PC-9 (cell line): ENCODE results near the gene HIF1A. TPM values are rescaled to one million over a fixed set of nuclear protein-coding genes. Genes with fewer than 3 reads are reported as not detected.
"Not testable (repeated sequence)": the region's sequence is repeated elsewhere in the genome, so short reads cannot be mapped to it uniquely, and the experiment has no call there.

Experiments used
- BruUV-seq: library from RNA; stranded (reverse); fragments of 400-500 nt; replicated peaks from 2 replicates; lab custom pipeline; 2021; lab: Mats Ljungman, UMichigan
- CTCF ChIA-PET: fragments of 300-600 bp; sonication (Branson Sonifier 250); formaldehyde crosslinking; loops from one replicate; lab custom pipeline; 2022; ENCODE audit warnings: antibody characterized with exemption; lab: Charles Lee
- POLR2A ChIA-PET: fragments of 300-600 bp; sonication (Branson Sonifier 250); formaldehyde crosslinking; loops from one replicate; lab custom pipeline; 2022; ENCODE audit warnings: antibody characterized with exemption; ENCODE audit not compliant: unreplicated experiment; lab: Charles Lee
- DNase-seq, 2 experiments: peaks; one replicate each; pipeline versions ENCODE4 v3.0.0 to v3.0.0-alpha.2; 2015 to 2022; ENCODE audit warnings: mixed read lengths in 1 of 2
- H2AFZ ChIP-seq: fragments of 200-600 bp; sonication (generic); 2 replicates; pipeline ENCODE4 v1.8.1; 2017; ENCODE audit warnings: antibody characterized with exemption
- H3F3A ChIP-seq: fragments of 200-600 bp; sonication (generic); 2 replicates; pipeline ENCODE4 v1.8.1; 2017; ENCODE audit warnings: antibody characterized with exemption, mild to moderate bottlenecking, low read depth; ENCODE audit not compliant: insufficient read depth
- H3K27ac ChIP-seq: fragments of 200-600 bp; sonication (generic); 2 replicates; pipeline ENCODE4 v1.6.1; 2016; ENCODE audit warnings: mixed run types
- H3K27me3 ChIP-seq: fragments of 200-600 bp; sonication (generic); 2 replicates; pipeline ENCODE4 v1.6.1; 2016; ENCODE audit warnings: low read depth, mixed run types; ENCODE audit not compliant: insufficient read depth
- H3K36me3 ChIP-seq: fragments of 200-600 bp; sonication (generic); 2 replicates; pipeline ENCODE4 v1.6.1; 2016; ENCODE audit warnings: low read depth, mixed run types
- H3K4me1 ChIP-seq: fragments of 200-600 bp; sonication (generic); replicated peaks from 2 replicates; pipeline ENCODE4 v1.6.1; 2016; ENCODE audit warnings: mixed run types; ENCODE audit not compliant: insufficient read depth
- H3K4me2 ChIP-seq: fragments of 200-600 bp; sonication (generic); 2 replicates; pipeline ENCODE4 v1.6.1; 2017; ENCODE audit warnings: mixed run types
- H3K4me3 ChIP-seq: fragments of 200-600 bp; sonication (generic); 2 replicates; pipeline ENCODE4 v1.6.1; 2016; ENCODE audit warnings: mixed run types
- H3K79me2 ChIP-seq: fragments of 200-600 bp; sonication (generic); 2 replicates; pipeline ENCODE4 v1.6.1; 2017; ENCODE audit warnings: low read depth, mixed run types
- H3K9me2 ChIP-seq: fragments of 200-600 bp; sonication (generic); 2 replicates; pipeline ENCODE4 v1.8.1; 2017; ENCODE audit warnings: mild to moderate bottlenecking; ENCODE audit not compliant: insufficient read depth
- H3K9me3 ChIP-seq: fragments of 200-600 bp; sonication (generic); 2 replicates; pipeline ENCODE4 v1.8.1; 2016; ENCODE audit warnings: low read depth; ENCODE audit not compliant: insufficient read depth
- H4K20me1 ChIP-seq: fragments of 200-600 bp; sonication (generic); 2 replicates; pipeline ENCODE4 v1.8.1; 2017; ENCODE audit not compliant: insufficient read depth
- CTCF ChIP-seq: fragments of 200-600 bp; sonication (generic); conservative IDR thresholded peaks from 2 replicates; pipeline ENCODE4 v1.6.1; 2017; ENCODE audit warnings: mixed run types, antibody characterized with exemption, mild to moderate bottlenecking, moderate library complexity
- EZH2 ChIP-seq: fragments of 200-600 bp; sonication (generic); IDR thresholded peaks from 2 replicates; pipeline ENCODE4 v1.8.0; 2017; ENCODE audit warnings: antibody characterized with exemption, low read depth
- intact Hi-C: fragments of 100-400 bp; cut with micrococcal nuclease; formaldehyde crosslinking; loops from one replicate; pipeline ENCODE4 v1.10.0; 2022; ENCODE audit not compliant: unreplicated experiment
- total RNA-seq: library from RNA; stranded (reverse); gene quantifications from 2 replicates; pipeline ENCODE4 v1.2.3, GENCODE V29; 2021

The HIF1A gene
- total RNA-seq, 1 experiment from 2014 or later: 146 TPM

- peaks cover 37% of the 10 kb centered on the region for H3K79me2 ChIP-seq
- DNase-seq: peak; percentile 17 to 82
- intact Hi-C loops: loop anchor here (5.0 kb wide), 3 partner anchors 55 to 175 kb away; partner anchors contain the start of gene HIF1A
- peaks cover 58% of the 10 kb centered on the region for H3F3A ChIP-seq
- H4K20me1 ChIP-seq: no peaks in the 10 kb centered on the region
- H3K36me3 ChIP-seq: peaks cover 14% of the 10 kb centered on the region
- peak overlapping the region; percentile 85; the same call in 1 of the 2 replicates for H3K4me2 ChIP-seq
- no peaks in the 10 kb centered on the region for H3K27me3 ChIP-seq
- peaks cover 76% of the 10 kb centered on the region for H3K4me1 ChIP-seq
- ChIA-PET POLR2A (interaction anchor here (0.6 to 1.4 kb wide), 4 partner anchors 9 to 274 kb away, joined by 4 to 16 read pairs (median 5); partner anchors contain the start of genes HIF1A and SNAPC1), CTCF (interaction anchor here (0.6 kb wide), 1 partner anchor 267 kb away, joined by 4 read pairs; no protein-coding TSS in a partner anchor)
- H3K9me2 ChIP-seq: no peaks in the 10 kb centered on the region
- peak overlapping the region; percentile 89 for H3K27ac ChIP-seq
- TF ChIP-seq EZH2 (no peak), CTCF (no peak)
- no peak overlapping the region for H3K4me3 ChIP-seq
- no peak overlapping the region for H2AFZ ChIP-seq
- H3K9me3 ChIP-seq: no peaks in the 10 kb centered on the region
- no TSS peak for BruUV-seq
Measured at GRCh38 chr14:61752626-61753025, 57.3 kb downstream of the HIF1A start.

GRCh38 chr14:61753631-61754030 lies 58.3 kb downstream of the HIF1A start:
- Histone ChIP-seq H3K9me3 (no peaks in the 10 kb centered on the region), H3K36me3 (peaks cover 4% of the 10 kb centered on the region; the same call in 1 of the 2 replicates), H3K79me2 (peaks cover 27% of the 10 kb centered on the region), H3K27ac (peak overlapping the region; percentile 89), H3K4me3 (no peak overlapping the region), H3K4me2 (no peak overlapping the region), H2AFZ (no peak overlapping the region), H4K20me1 (no peaks in the 10 kb centered on the region), H3K4me1 (peaks cover 66% of the 10 kb centered on the region), H3K9me2 (no peaks in the 10 kb centered on the region), H3K27me3 (no peaks in the 10 kb centered on the region), H3F3A (peaks cover 48% of the 10 kb centered on the region)
- no TSS peak for BruUV-seq
- DNase-seq: no peak
- intact Hi-C loops: loop anchor here (5.0 kb wide), 3 partner anchors 56 to 174 kb away; partner anchors contain the start of gene HIF1A
- ChIA-PET CTCF (no interaction called here), POLR2A (interaction anchor here (0.6 kb wide), 2 partner anchors 9 to 57 kb away, joined by 3 read pairs; partner anchors contain the start of gene SNAPC1)
- no peak for TF ChIP-seq CTCF
- no peak for TF ChIP-seq EZH2

- Histone ChIP-seq H2AFZ (no peak overlapping the region), H3K9me3 (no peaks in the 10 kb centered on the region), H3K4me2 (peak overlapping the region; percentile 34), H3K4me1 (peaks cover 54% of the 10 kb centered on the region), H3F3A (peaks cover 37% of the 10 kb centered on the region), H3K27ac (peak overlapping the region; percentile 73), H3K9me2 (no peaks in the 10 kb centered on the region), H4K20me1 (no peaks in the 10 kb centered on the region), H3K4me3 (peak overlapping the region; percentile 11; the same call in 1 of the 2 replicates), H3K79me2 (peaks cover 15% of the 10 kb centered on the region), H3K27me3 (no peaks in the 10 kb centered on the region), H3K36me3 (no peaks in the 10 kb centered on the region)
- CTCF ChIA-PET: no interaction called here
- no TSS peak for BruUV-seq
- intact Hi-C loops: loop anchor here (5.0 kb wide), 3 partner anchors 58 to 172 kb away; partner anchors contain the start of gene HIF1A
- POLR2A ChIA-PET: no interaction called here
- TF ChIP-seq CTCF (no peak), EZH2 (no peak)
- peak in 1 of 2 experiments; percentile 83 for DNase-seq
Measured at GRCh38 chr14:61754627-61755381, 59.5 kb downstream of the HIF1A start.

GRCh38 chr14:61755382-61755742 lies 60.0 kb downstream of the HIF1A start:
- H3K4me2 ChIP-seq, H3K27me3 ChIP-seq, H3K36me3 ChIP-seq, H3K4me3 ChIP-seq, H4K20me1 ChIP-seq, H3K9me2 ChIP-seq, H3K79me2 ChIP-seq, BruUV-seq, CTCF ChIA-PET, H2AFZ ChIP-seq, H3K9me3 ChIP-seq, intact Hi-C loops, POLR2A ChIA-PET: not testable (repeated sequence)
- Histone ChIP-seq H3K4me1 (peaks cover 49% of the 10 kb centered on the region), H3K27ac (peak overlapping the region; percentile 67), H3F3A (peaks cover 31% of the 10 kb centered on the region)
- peak; percentile 56 to 65 for DNase-seq
